ENCODE measurements around the gene CCN6.

The CCN6 gene

DNA sequence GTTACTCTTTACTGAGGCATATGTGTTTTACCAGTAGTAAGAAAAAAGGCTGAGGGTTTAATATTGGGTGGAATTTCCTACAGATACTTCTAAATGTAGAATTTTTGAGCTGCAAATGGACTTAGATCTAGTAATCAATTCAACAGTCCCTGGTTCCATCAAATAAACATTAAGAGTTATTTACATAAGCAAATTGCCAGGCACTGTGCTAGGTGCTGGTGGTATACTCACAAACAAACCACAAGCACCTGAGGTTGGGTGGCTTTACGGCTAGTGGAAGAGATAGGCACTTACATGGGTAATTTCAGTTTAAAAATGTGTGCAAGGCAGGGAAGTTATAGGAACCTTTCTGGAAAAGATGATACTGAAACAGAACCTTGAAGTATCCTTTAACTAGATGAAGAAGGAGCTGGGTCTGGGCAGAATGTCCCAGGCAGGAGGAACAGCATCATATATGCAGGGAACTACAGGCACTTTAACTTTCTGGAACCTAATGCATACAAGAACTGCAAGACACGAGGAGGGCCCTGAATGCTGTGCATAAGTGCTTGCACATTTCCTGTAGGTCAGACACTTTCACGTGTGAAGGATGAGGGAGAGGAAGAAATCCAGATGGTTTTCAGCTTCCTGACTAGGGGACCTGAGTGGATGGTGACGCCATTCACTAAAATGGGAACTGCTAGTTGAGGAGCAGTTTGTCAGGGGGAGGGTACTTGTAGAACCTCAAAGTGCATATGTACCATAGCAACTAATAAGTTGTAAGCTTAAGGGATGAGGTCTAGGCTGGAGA, 4.5 kb downstream of the CCN6 start:
- no peak overlapping the region for H3K27ac ChIP-seq (ENCODE audit: low read length)
- no peaks in the 10 kb centered on the region for H3K27me3 ChIP-seq (ENCODE audit: low read depth, low read length)
- no peaks in the 10 kb centered on the region for H3K4me1 ChIP-seq (ENCODE audit: control insufficient read depth in 1 of 2, insufficient read depth in 2 of 2, low read length in 2 of 2)
- H3K4me3 ChIP-seq (ENCODE audit: low read depth in 1 of 2, low read length in 2 of 2) = no peak overlapping the region
- no peaks in the 10 kb centered on the region for H3K36me3 ChIP-seq (ENCODE audit: control insufficient read depth in 1 of 2, insufficient read depth in 2 of 2, low read length in 2 of 2)
- no peaks in the 10 kb centered on the region for H3K9me3 ChIP-seq (ENCODE audit: control insufficient read depth in 1 of 2, low read length in 2 of 2)

DNA sequence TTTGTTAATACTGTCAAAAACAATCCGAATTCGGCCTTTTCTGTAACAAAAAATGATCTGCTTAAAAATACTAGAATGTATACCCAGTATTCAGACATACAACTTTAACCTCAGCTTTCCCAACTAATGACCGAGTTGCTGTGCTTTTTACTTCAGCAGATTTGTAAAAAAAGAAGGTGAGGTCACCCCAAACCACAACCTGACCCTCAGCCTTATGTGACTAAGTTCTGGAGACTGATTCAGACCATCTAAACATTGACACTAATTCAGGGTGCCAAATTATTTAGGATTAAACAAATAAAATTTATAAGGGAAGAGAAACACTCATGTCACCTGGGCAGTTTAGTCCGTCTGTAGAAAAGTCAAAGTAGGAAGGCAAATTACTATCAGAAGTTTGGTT, 7.7 kb downstream of the CCN6 start:
- Histone ChIP-seq H3K36me3 (ENCODE audit: control insufficient read depth in 1 of 2, insufficient read depth in 2 of 2, low read length in 2 of 2) (no peaks in the 10 kb centered on the region), H3K9me3 (ENCODE audit: control insufficient read depth in 1 of 2, low read length in 2 of 2) (no peaks in the 10 kb centered on the region), H3K27ac (ENCODE audit: low read length) (no peak overlapping the region), H3K27me3 (ENCODE audit: low read depth, low read length) (no peaks in the 10 kb centered on the region), H3K4me3 (ENCODE audit: low read depth in 1 of 2, low read length in 2 of 2) (no peak overlapping the region), H3K4me1 (ENCODE audit: control insufficient read depth in 1 of 2, insufficient read depth in 2 of 2, low read length in 2 of 2) (no peaks in the 10 kb centered on the region)

DNA sequence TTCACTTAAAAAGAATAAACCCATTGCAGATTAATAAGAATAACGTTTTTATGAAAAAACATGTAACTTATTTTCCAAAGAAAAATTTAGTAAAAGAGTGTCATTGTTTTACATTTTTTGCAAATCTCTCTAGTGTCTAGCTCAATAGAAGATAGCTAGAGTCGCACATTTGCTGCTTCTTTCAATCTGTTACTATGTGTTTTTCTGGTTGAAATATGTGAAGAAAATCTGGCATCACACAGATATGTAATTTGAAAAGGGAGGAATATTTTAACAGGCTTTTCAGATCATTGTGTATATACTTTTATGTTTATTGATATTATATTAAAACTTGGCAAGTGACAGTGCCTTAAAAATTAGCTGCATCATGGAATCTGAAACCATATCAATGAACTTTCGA, 9.1 kb downstream of the CCN6 start:
- Histone ChIP-seq H3K4me3 (ENCODE audit: low read depth in 1 of 2, low read length in 2 of 2) (no peak overlapping the region), H3K27ac (ENCODE audit: low read length) (no peak overlapping the region), H3K36me3 (ENCODE audit: control insufficient read depth in 1 of 2, insufficient read depth in 2 of 2, low read length in 2 of 2) (no peaks in the 10 kb centered on the region), H3K27me3 (ENCODE audit: low read depth, low read length) (no peaks in the 10 kb centered on the region), H3K4me1 (ENCODE audit: control insufficient read depth in 1 of 2, insufficient read depth in 2 of 2, low read length in 2 of 2) (no peaks in the 10 kb centered on the region), H3K9me3 (ENCODE audit: control insufficient read depth in 1 of 2, low read length in 2 of 2) (no peaks in the 10 kb centered on the region)

GRCh38 chr6:112065426-112065986, 11.6 kb downstream of the CCN6 start:
- H3K27me3 ChIP-seq (ENCODE audit: low read depth, low read length) = no peaks in the 10 kb centered on the region
- peaks cover 3 to 8% of the 10 kb centered on the region in 2 donors for H3K36me3 ChIP-seq (ENCODE audit: control insufficient read depth in 1 of 2, insufficient read depth in 2 of 2, low read length in 2 of 2)
- H3K9me3 ChIP-seq (ENCODE audit: control insufficient read depth in 1 of 2, low read length in 2 of 2) = no peaks in the 10 kb centered on the region
- H3K4me1 ChIP-seq (ENCODE audit: control insufficient read depth in 1 of 2, insufficient read depth in 2 of 2, low read length in 2 of 2) = no peaks in the 10 kb centered on the region
- H3K27ac ChIP-seq (ENCODE audit: low read length) = no peak overlapping the region
- no peak overlapping the region for H3K4me3 ChIP-seq (ENCODE audit: low read depth in 1 of 2, low read length in 2 of 2)

DNA sequence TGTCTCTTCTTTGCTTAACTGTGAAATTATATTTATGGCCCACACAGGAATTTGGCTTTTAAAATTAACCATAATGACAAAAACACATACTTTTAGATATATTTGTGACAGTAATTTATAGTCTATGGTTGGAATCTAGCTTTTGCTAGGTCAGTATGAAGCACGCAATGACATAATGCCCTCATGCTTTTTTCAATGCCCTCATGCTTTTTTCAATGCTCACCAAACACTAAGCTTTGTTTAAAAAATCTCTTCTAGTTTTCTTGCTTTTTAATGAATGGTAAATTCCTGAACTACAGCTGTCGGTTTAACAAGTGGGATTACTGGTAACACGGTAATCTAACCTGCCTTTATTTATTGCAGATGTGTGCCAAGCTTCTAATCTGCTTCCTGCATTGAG, 12.7 kb downstream of the CCN6 start:
- H3K4me1 ChIP-seq (ENCODE audit: control insufficient read depth in 1 of 2, insufficient read depth in 2 of 2, low read length in 2 of 2) = no peaks in the 10 kb centered on the region
- no peak overlapping the region for H3K4me3 ChIP-seq (ENCODE audit: low read depth in 1 of 2, low read length in 2 of 2)
- no peak overlapping the region for H3K27ac ChIP-seq (ENCODE audit: low read length)
- H3K9me3 ChIP-seq (ENCODE audit: control insufficient read depth in 1 of 2, low read length in 2 of 2) = no peaks in the 10 kb centered on the region
- H3K36me3 ChIP-seq (ENCODE audit: control insufficient read depth in 1 of 2, insufficient read depth in 2 of 2, low read length in 2 of 2) = peaks cover 10 to 15% of the 10 kb centered on the region in 2 donors
- H3K27me3 ChIP-seq (ENCODE audit: low read depth, low read length) = no peaks in the 10 kb centered on the region

GRCh38 chr6:112081569-112081968, 27.7 kb downstream of the CCN6 start:
- Histone ChIP-seq H3K27me3 (ENCODE audit: low read depth, low read length) (no peaks in the 10 kb centered on the region), H3K36me3 (ENCODE audit: control insufficient read depth in 1 of 2, insufficient read depth in 2 of 2, low read length in 2 of 2) (peaks cover 14 to 19% of the 10 kb centered on the region in 2 donors), H3K4me1 (ENCODE audit: control insufficient read depth in 1 of 2, insufficient read depth in 2 of 2, low read length in 2 of 2) (peaks cover 5 to 8% of the 10 kb centered on the region in 2 donors)

GRCh38 chr6:112085286-112086065, 31.6 kb downstream of the CCN6 start:
- H3K9me3 ChIP-seq (ENCODE audit: control insufficient read depth in 1 of 2, low read length in 2 of 2) = no peaks in the 10 kb centered on the region
- H3K4me1 ChIP-seq (ENCODE audit: control insufficient read depth in 1 of 2, insufficient read depth in 2 of 2, low read length in 2 of 2) = peaks cover 5 to 14% of the 10 kb centered on the region in 2 donors
- H3K36me3 ChIP-seq (ENCODE audit: control insufficient read depth in 1 of 2, insufficient read depth in 2 of 2, low read length in 2 of 2) = peaks cover 0 to 10% of the 10 kb centered on the region in 2 donors
- no peaks in the 10 kb centered on the region for H3K27me3 ChIP-seq (ENCODE audit: low read depth, low read length)
- H3K4me3 ChIP-seq (ENCODE audit: low read depth in 1 of 2, low read length in 2 of 2) = peak overlapping the region in 1 of 2 donors; percentile 19
- no peak overlapping the region for H3K27ac ChIP-seq (ENCODE audit: low read length)

More at GRCh38 chr6:112081569-112081968, 27.7 kb downstream of the CCN6 start:
- H3K9me3 ChIP-seq (ENCODE audit: control insufficient read depth in 1 of 2, low read length in 2 of 2) = no peaks in the 10 kb centered on the region
- H3K27ac ChIP-seq (ENCODE audit: low read length) = no peak overlapping the region
- no peak overlapping the region for H3K4me3 ChIP-seq (ENCODE audit: low read depth in 1 of 2, low read length in 2 of 2)

- Histone ChIP-seq H3K27me3 (ENCODE audit: low read depth, low read length) (no peaks in the 10 kb centered on the region), H3K4me3 (ENCODE audit: low read depth in 1 of 2, low read length in 2 of 2) (peak overlapping the region; percentile 86 to 96), H3K27ac (ENCODE audit: low read length) (peak overlapping the region; percentile 89)
These were observed 32.8 kb downstream of the CCN6 start for GRCh38 chr6:112086744-112087135.

GRCh38 chr6:112087136-112087911, 33.4 kb downstream of the CCN6 start, which contains the start of the genes FAM229B and TUBE1:
Gene FAM229B (plus strand): TSS chr6:112087591. CDS start chr6:112099284, 11,693 bp downstream.
Gene TUBE1 (minus strand): TSS chr6:112087482. CDS start chr6:112087434, 48 bp downstream.
- Histone ChIP-seq H3K27ac (ENCODE audit: low read length) (peak within 1 kb of the TSS; percentile 89), H3K36me3 (ENCODE audit: control insufficient read depth in 1 of 2, insufficient read depth in 2 of 2, low read length in 2 of 2) (peaks cover 0 to 10% of the 10 kb centered on the region in 2 donors), H3K4me1 (ENCODE audit: control insufficient read depth in 1 of 2, insufficient read depth in 2 of 2, low read length in 2 of 2) (peaks cover 5 to 14% of the 10 kb centered on the region in 2 donors), H3K9me3 (ENCODE audit: control insufficient read depth in 1 of 2, low read length in 2 of 2) (no peaks in the 10 kb centered on the region), H3K27me3 (ENCODE audit: low read depth, low read length) (no peaks in the 10 kb centered on the region), H3K4me3 (ENCODE audit: low read depth in 1 of 2, low read length in 2 of 2) (peak within 1 kb of the TSS; percentile 86 to 96)

More at GRCh38 chr6:112086744-112087135, 32.8 kb downstream of the CCN6 start:
- Histone ChIP-seq H3K9me3 (ENCODE audit: control insufficient read depth in 1 of 2, low read length in 2 of 2) (no peaks in the 10 kb centered on the region), H3K4me1 (ENCODE audit: control insufficient read depth in 1 of 2, insufficient read depth in 2 of 2, low read length in 2 of 2) (peaks cover 5 to 14% of the 10 kb centered on the region in 2 donors), H3K36me3 (ENCODE audit: control insufficient read depth in 1 of 2, insufficient read depth in 2 of 2, low read length in 2 of 2) (peaks cover 0 to 10% of the 10 kb centered on the region in 2 donors)

GRCh38 chr6:112087916-112088315, 34.0 kb downstream of the CCN6 start:
- peaks cover 5 to 14% of the 10 kb centered on the region in 2 donors for H3K4me1 ChIP-seq (ENCODE audit: control insufficient read depth in 1 of 2, insufficient read depth in 2 of 2, low read length in 2 of 2)
- H3K9me3 ChIP-seq (ENCODE audit: control insufficient read depth in 1 of 2, low read length in 2 of 2) = no peaks in the 10 kb centered on the region
- H3K4me3 ChIP-seq (ENCODE audit: low read depth in 1 of 2, low read length in 2 of 2) = peak overlapping the region; percentile 86 to 96
- H3K36me3 ChIP-seq (ENCODE audit: control insufficient read depth in 1 of 2, insufficient read depth in 2 of 2, low read length in 2 of 2) = peaks cover 0 to 10% of the 10 kb centered on the region in 2 donors
- peak overlapping the region; percentile 89 for H3K27ac ChIP-seq (ENCODE audit: low read length)
- no peaks in the 10 kb centered on the region for H3K27me3 ChIP-seq (ENCODE audit: low read depth, low read length)

All from muscle layer of duodenum (tissue), 2 donors.